Left colon (tissue), 2 donors: ENCODE data around the gene CTNND1. TPM values are rescaled to one million over a fixed set of nuclear protein-coding genes. Genes with fewer than 3 reads are reported as not detected.
A peak's percentile ranks its signal among the peaks of the same experiment; 100 is the strongest.
"Not testable (repeated sequence)": the region's sequence is repeated elsewhere in the genome, so short reads cannot be mapped to it uniquely, and the experiment has no call there.

Experiments
- ATAC-seq: fragments of 200-7000 bp; cut with Tn5 transposase; one replicate; pipeline ENCODE4 v1.9.1; 2020; ENCODE audit warnings: mild to moderate bottlenecking, moderate library complexity
- DNase-seq, 2 donors: peaks; one replicate each; pipeline ENCODE4 v3.0.0-alpha.2; 2020
- intact Hi-C, 2 donors: fragments of 100-400 bp; cut with DNase I in 1 of 2; cut with micrococcal nuclease in 1 of 2; formaldehyde crosslinking; loops; one replicate each; pipeline versions ENCODE4 v1.11.2 to v1.14.0; 2022; cut with DNase I, micrococcal nuclease
- long read RNA-seq: library from polyadenylated mRNA; unstranded; transcript quantifications from one replicate; pipeline ENCODE4 v2.0.0, GENCODE V29; 2021
- total RNA-seq, 2 donors: library from RNA; stranded (reverse); fragmentation: NEBNext Ultra II Directional; extraction: Animal tissue kit (Norgen Biotek cat#: 25700); gene quantifications; one replicate each; pipeline ENCODE4 v1.2.1, GENCODE V29; 2021
- donor health status: DM: no; HTN: no; CAD: no.
- donor health status: DM: yes; HTN: yes; CAD: no.

Gene CTNND1
- total RNA-seq: 100 to 1,000 TPM; 458 to 553 TPM
- long read RNA-seq, full-length matches to known transcripts: 11 of 59 reads
- long read RNA-seq, partial matches to known transcripts: 33 of 59 reads
- long read RNA-seq, other reads (novel, unspliced or antisense): 15 of 59 reads

- ATAC-seq: peak; percentile 90
Measured at GRCh38 chr11:57761301-57762234, at the start of gene CTNND1. Gene CTNND1 (plus strand): TSS chr11:57761802. CDS start chr11:57791479, 29,677 bp downstream.

GRCh38 chr11:57712256-57713150 is 49.1 kb upstream of the CTNND1 start, which contains the start of gene TMX2:
Gene TMX2 (plus strand): TSS chr11:57712593. CDS start chr11:57712619, 26 bp downstream.
- intact Hi-C loops: no loop called here

More at GRCh38 chr11:57761301-57762234, at the start of gene CTNND1:
- DNase-seq: peak; percentile 82 to 94
- intact Hi-C loops: loop anchor here in 1 of 2 donors (5.0 kb wide), 1 partner anchor 41 kb away; no protein-coding TSS in a partner anchor

GRCh38 chr11:57713835-57714234 is 47.8 kb upstream of the CTNND1 start:
- no peak for DNase-seq
- intact Hi-C loops: no loop called here

More at GRCh38 chr11:57712256-57713150, 49.1 kb upstream of the CTNND1 start, which contains the start of gene TMX2:
- DNase-seq (peak; percentile 95), ATAC-seq (peak; percentile 86)

GRCh38 chr11:57716726-57717125 is 44.9 kb upstream of the CTNND1 start:
- DNase-seq, intact Hi-C loops, ATAC-seq: not testable (repeated sequence)

More at GRCh38 chr11:57713835-57714234, 47.8 kb upstream of the CTNND1 start:
- no peak for ATAC-seq

GRCh38 chr11:57727185-57727584 is 34.4 kb upstream of the CTNND1 start:
- intact Hi-C loops: no loop called here
- no peak for ATAC-seq
- DNase-seq: no peak

- DNase-seq (no peak), ATAC-seq (no peak)
- intact Hi-C loops: no loop called here
Measured at GRCh38 chr11:57728829-57729228, 32.8 kb upstream of the CTNND1 start.

- intact Hi-C loops: no loop called here
- DNase-seq: no peak
- ATAC-seq: no peak
Measured at GRCh38 chr11:57729479-57729878, 32.1 kb upstream of the CTNND1 start.

GRCh38 chr11:57732661-57733060 is 28.9 kb upstream of the CTNND1 start:
- intact Hi-C loops: no loop called here
- DNase-seq: no peak
- ATAC-seq: peak; percentile 43

GRCh38 chr11:57735619-57736298 is 25.8 kb upstream of the CTNND1 start:
- intact Hi-C loops: no loop called here
- ATAC-seq (peak; percentile 86), DNase-seq (peak in 1 of 2 donors; percentile 32)

- ATAC-seq (peak; percentile 96), DNase-seq (peak; percentile 94 to 98)
- intact Hi-C loops: loop anchor here in 1 of 2 donors (5.0 kb wide), 1 partner anchor 61 kb away; no protein-coding TSS in a partner anchor
Measured at GRCh38 chr11:57741132-57742086, 20.2 kb upstream of the CTNND1 start, which contains the start of gene SELENOH. Gene SELENOH (plus strand): TSS chr11:57741491. CDS start chr11:57741596, 105 bp downstream.

GRCh38 chr11:57742087-57742452 is 19.5 kb upstream of the CTNND1 start:
- DNase-seq: peak in 1 of 2 donors; percentile 26
- intact Hi-C loops: loop anchor here in 1 of 2 donors (5.0 kb wide), 1 partner anchor 60 kb away; no protein-coding TSS in a partner anchor
- no peak for ATAC-seq

GRCh38 chr11:57744357-57744756 is 17.2 kb upstream of the CTNND1 start:
- intact Hi-C loops: loop anchor here in 1 of 2 donors (5.0 kb wide), 1 partner anchor 58 kb away; no protein-coding TSS in a partner anchor
- DNase-seq (no peak), ATAC-seq (no peak)

- intact Hi-C loops: no loop called here
- DNase-seq (no peak), ATAC-seq (no peak)
Measured at GRCh38 chr11:57745206-57745605, 16.4 kb upstream of the CTNND1 start.

- no peak for ATAC-seq
- no peak for DNase-seq
- intact Hi-C loops: no loop called here
Measured at GRCh38 chr11:57746920-57747319, 14.7 kb upstream of the CTNND1 start.

- ATAC-seq: no peak
- DNase-seq: no peak
- intact Hi-C loops: loop anchor here in 1 of 2 donors (5.0 kb wide), 1 partner anchor 51 kb away; no protein-coding TSS in a partner anchor
Measured at GRCh38 chr11:57751176-57751575, 10.4 kb upstream of the CTNND1 start.

- DNase-seq (peak in 1 of 2 donors; percentile 30), ATAC-seq (peak; percentile 96)
- intact Hi-C loops: loop anchor here in 1 of 2 donors (5.0 kb wide), 1 partner anchor 51 kb away; no protein-coding TSS in a partner anchor
Measured at GRCh38 chr11:57751676-57752253, 9.8 kb upstream of the CTNND1 start, which contains the start of gene BTBD18. Gene BTBD18 (minus strand): TSS chr11:57751819. CDS start chr11:57751188, 631 bp downstream.
